ENCODE data around the gene UBTD2.
A peak's percentile ranks its signal among the peaks of the same experiment; 100 is the strongest.

UBTD2 gene

DNA sequence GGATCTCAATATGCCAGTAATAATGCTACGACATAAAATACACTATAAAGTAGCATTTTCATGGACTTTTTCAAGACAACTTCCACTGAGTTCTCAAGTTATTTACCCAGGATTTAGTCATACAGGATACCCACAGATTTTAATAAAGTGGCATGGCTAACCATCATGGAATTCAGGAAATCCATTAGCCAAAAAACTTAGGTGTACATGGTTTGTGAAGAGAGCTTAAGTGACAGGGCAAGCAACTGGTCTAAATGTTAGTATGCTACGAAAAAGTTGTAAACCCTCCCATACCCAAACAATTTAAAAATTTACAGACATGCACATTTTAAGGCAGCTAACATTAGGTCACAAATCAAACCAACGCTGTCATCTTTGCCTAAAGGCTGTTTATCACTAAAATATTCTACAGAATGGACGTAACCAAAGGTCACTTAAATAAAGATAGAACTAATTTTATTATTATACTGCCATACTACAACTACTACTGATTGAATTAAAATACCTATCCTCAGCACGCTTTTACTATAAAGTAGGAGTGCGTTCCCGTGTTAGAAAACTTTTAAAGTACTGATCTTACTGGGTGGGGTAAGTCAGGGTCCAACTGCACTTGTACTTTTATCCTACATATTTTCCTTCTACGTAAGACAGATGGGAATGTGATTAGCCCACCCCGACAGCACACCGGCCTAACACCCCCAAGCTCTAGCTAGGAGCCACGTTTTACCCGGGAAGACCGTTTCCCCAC, 1.1 kb downstream of the UBTD2 start:
- H3K27ac Mint-ChIP-seq = peak overlapping the region; percentile 65
- no peak for ATAC-seq (ENCODE audit: low read depth)
- no peaks in the 10 kb centered on the region for H3K9me3 Mint-ChIP-seq
- H3K36me3 Mint-ChIP-seq = peaks cover 3% of the 10 kb centered on the region
- no peak for DNase-seq (ENCODE audit: low spot score in 2 of 2)
- peaks cover 7% of the 10 kb centered on the region for H3K4me1 Mint-ChIP-seq
- peak overlapping the region; percentile 87 for H3K4me3 Mint-ChIP-seq
- no peaks in the 10 kb centered on the region for H3K27me3 Mint-ChIP-seq

DNA sequence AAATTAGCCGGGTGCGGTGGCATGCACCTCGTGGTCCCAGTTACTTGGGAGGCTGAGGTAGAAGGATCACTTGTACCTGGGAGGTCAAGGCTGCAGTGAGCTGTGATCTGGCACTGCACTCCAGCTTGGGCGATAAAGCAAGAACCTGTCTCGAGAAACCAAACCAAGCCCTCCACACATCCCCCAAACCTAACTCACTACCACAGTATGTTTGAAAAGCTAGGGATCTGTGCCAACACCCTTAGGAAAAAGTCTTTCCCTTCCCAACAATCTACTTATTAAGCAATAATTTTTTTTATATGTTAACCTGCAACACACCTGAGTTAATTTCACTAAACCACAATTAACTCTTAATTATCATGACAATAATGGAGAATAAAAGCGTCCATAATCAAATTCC, 2.2 kb downstream of the UBTD2 start:
- H3K4me1 Mint-ChIP-seq = peaks cover 8% of the 10 kb centered on the region
- H3K27ac Mint-ChIP-seq = peak overlapping the region; percentile 21

DNA sequence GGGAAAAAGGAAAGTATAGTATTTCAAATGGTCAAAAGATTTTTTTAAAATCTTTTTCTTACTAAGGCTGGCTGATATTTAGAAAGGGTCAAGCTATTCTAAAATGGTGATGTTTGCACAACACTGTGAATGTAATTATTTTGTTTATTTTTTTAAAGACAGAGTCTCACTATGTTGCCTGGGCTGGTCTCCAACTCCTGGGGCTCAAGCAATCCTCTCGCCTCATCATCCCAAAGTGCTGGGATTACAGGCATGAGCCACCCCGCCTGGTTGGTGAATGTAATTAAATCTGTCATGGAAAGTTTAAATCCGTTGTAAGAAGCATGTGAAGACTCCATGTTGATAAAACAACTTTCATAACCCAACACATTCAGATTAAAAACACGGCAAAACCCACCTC, 2.6 kb downstream of the UBTD2 start:
- Mint-ChIP-seq H3K27ac (no peak overlapping the region), H3K27me3 (no peaks in the 10 kb centered on the region), H3K9me3 (no peaks in the 10 kb centered on the region), H3K4me1 (peaks cover 11% of the 10 kb centered on the region), H3K36me3 (peaks cover 3% of the 10 kb centered on the region), H3K4me3 (no peak overlapping the region)
- ATAC-seq (ENCODE audit: low read depth) (no peak), DNase-seq (ENCODE audit: low spot score in 2 of 2) (no peak)

More for the DNA sequence above, 2.2 kb downstream of the UBTD2 start:
- no peak overlapping the region for H3K4me3 Mint-ChIP-seq
- DNase-seq (ENCODE audit: low spot score in 2 of 2) (no peak), ATAC-seq (ENCODE audit: low read depth) (no peak)
- peaks cover 3% of the 10 kb centered on the region for H3K36me3 Mint-ChIP-seq
- no peaks in the 10 kb centered on the region for H3K27me3 Mint-ChIP-seq
- H3K9me3 Mint-ChIP-seq = no peaks in the 10 kb centered on the region

DNA sequence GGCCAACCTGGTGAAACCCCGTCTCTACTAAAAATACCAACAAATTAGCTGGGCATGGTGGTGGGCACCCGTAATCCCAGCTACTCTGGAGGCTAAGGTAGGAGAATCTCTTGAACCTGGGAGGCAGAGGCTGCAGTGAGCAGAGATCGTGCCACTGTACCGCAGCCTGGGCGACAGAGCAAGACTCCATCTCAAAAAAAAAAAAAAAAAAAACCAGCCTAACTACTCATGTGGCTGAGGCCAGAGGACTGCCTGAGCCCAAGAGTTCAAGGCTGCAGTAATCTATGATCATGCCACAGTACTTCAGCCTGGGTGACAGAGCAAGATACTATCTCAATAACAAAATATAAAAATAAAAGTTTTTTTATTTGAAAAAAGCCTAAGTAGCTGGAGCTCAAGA, 3.2 kb downstream of the UBTD2 start:
- DNase-seq (ENCODE audit: low spot score in 2 of 2) (no peak), ATAC-seq (ENCODE audit: low read depth) (no peak)
- Mint-ChIP-seq H3K9me3 (no peaks in the 10 kb centered on the region), H3K4me1 (peaks cover 17% of the 10 kb centered on the region), H3K4me3 (no peak overlapping the region), H3K36me3 (peaks cover 3% of the 10 kb centered on the region), H3K27me3 (no peaks in the 10 kb centered on the region), H3K27ac (no peak overlapping the region)

DNA sequence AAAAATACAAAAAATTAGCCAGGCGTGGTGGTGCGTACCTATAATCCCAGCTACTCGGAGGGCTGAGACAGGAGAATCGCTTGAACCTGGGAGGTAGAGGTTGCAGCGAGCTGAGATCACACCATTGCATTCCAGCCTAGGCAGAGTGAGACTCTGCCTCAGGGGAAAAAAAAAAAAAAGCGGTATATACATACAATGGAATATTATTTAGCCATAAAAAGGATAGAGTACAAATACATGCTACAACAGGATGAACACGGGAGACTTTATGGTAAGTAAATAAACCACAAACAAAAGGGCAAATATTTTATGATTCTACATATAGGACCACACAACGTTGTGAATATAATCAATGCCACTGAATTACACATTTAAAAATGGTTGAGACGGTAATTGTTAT, 5.2 kb downstream of the UBTD2 start:
- ATAC-seq (ENCODE audit: low read depth) (no peak), DNase-seq (ENCODE audit: low spot score in 2 of 2) (no peak)
- Mint-ChIP-seq H3K9me3 (no peaks in the 10 kb centered on the region), H3K4me3 (no peak overlapping the region), H3K4me1 (peaks cover 23% of the 10 kb centered on the region), H3K36me3 (peaks cover 3% of the 10 kb centered on the region), H3K27ac (no peak overlapping the region), H3K27me3 (no peaks in the 10 kb centered on the region)

DNA sequence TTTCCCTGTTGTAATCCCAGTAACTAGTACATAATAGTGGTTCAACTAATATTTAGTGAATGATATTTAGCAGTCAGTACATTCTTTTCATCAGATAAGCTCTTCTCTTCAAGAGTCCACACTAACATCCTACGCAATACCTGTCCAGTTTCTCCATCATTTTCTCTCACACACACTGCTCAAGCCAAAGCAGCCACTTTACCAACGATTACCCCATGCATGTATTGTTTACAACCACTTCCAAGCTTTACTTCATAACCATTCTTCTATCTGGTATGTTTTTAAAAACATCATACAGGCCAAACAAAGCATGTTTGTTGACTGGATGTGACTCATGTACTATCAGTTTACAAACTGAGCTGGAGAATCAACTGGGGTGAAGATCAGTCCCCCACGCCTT, 7.3 kb downstream of the UBTD2 start:
- Mint-ChIP-seq H3K4me1 (peaks cover 20% of the 10 kb centered on the region), H3K9me3 (no peaks in the 10 kb centered on the region), H3K27me3 (no peaks in the 10 kb centered on the region), H3K4me3 (no peak overlapping the region), H3K27ac (peak overlapping the region; percentile 36), H3K36me3 (peaks cover 5% of the 10 kb centered on the region)
- ATAC-seq (ENCODE audit: low read depth) = no peak
- no peak for DNase-seq (ENCODE audit: low spot score in 2 of 2)

DNA sequence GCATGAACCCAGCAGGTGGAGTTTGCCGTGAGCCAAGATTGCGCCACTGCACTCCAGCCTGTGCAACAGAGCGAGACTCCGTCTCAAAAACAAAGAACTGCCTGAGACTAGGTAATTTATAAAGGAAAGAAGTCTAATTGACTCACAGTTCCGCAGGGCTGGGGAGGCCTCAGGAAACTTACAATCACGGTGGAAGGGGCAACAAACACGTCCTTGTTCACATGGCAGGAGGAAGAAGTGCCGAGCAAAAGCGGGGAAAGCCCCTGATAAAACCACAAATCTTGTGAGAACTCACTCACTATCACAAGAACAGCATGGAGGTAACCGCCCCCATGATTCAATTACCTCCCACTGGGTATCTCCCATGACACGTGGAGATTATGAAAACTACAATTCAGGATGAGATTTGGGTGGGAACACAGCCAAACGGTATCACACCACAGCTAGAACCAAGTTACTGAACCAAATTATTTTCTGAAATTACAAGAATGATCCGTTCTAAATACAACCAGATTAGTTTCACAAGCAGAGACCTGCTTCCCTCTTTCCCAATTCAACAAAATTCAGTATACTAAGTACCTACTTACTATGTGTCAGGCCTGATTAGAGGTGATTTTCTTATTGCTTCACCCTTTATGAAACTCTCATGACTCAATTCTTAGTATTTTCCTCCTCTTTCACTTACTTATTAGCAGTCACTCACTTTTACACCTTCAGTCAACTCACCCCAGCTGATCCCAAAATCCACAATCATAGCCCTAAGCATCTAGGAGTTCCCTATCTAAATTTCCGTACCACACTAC, 8.4 kb downstream of the UBTD2 start:
- peak overlapping the region; percentile 73 for H3K27ac Mint-ChIP-seq
- H3K27me3 Mint-ChIP-seq = no peaks in the 10 kb centered on the region
- H3K36me3 Mint-ChIP-seq = peaks cover 6% of the 10 kb centered on the region
- H3K4me3 Mint-ChIP-seq = peak overlapping the region; percentile 70
- DNase-seq (ENCODE audit: low spot score in 2 of 2) (peak; percentile 22 to 50), ATAC-seq (ENCODE audit: low read depth) (peak; percentile 93)
- no peaks in the 10 kb centered on the region for H3K9me3 Mint-ChIP-seq
- H3K4me1 Mint-ChIP-seq = peaks cover 20% of the 10 kb centered on the region

DNA sequence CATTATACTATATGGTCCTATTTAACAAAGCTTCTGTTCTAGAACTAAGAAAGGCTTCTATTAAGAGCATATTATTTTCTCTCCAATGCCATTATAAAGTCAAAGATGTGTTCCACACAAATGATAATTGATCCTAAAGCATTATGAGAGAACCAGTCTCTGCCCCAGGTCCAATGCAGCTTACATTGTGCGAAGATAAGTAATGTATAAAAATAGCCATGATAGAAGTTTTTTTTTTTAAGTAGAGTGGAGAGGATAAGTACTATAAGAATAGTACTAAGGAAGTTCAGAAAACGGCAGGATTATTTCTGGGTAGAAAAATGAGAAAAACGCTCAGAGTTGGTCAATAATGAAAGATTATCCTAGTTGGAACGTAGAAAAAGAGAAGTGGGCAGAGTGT, 15.6 kb downstream of the UBTD2 start:
- H3K9me3 Mint-ChIP-seq = no peaks in the 10 kb centered on the region
- H3K36me3 Mint-ChIP-seq = peaks cover 18% of the 10 kb centered on the region

DNA sequence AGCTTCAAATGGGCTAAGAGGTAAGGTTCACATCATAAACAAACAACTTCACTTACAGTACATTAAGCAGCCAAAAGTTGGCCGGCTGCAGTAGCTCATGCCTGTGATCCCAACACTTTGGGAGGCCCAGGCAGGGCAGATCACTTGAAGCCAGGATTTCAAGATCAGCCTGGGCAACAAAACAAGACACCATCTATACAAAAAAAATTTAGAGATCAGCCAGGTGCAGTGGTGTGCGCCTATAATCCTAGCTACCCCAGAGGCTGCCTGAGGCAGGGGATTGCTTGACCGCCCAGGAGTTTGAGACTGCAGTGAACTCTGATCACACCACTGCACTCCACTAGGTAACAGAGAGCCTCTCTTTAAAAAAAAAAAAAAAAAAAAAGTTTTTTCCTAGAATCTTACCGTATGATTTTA, 16.9 kb downstream of the UBTD2 start:
- Mint-ChIP-seq H3K4me1 (peaks cover 2% of the 10 kb centered on the region), H3K9me3 (no peaks in the 10 kb centered on the region), H3K36me3 (peaks cover 17% of the 10 kb centered on the region), H3K27me3 (no peaks in the 10 kb centered on the region), H3K27ac (no peak overlapping the region), H3K4me3 (no peak overlapping the region)
- ATAC-seq (ENCODE audit: low read depth) (no peak), DNase-seq (ENCODE audit: low spot score in 2 of 2) (no peak)

More for the DNA sequence above, 15.6 kb downstream of the UBTD2 start:
- Mint-ChIP-seq H3K27ac (no peak overlapping the region), H3K4me1 (peaks cover 5% of the 10 kb centered on the region), H3K27me3 (no peaks in the 10 kb centered on the region), H3K4me3 (no peak overlapping the region)
- ATAC-seq (ENCODE audit: low read depth) (no peak), DNase-seq (ENCODE audit: low spot score in 2 of 2) (no peak)

DNA sequence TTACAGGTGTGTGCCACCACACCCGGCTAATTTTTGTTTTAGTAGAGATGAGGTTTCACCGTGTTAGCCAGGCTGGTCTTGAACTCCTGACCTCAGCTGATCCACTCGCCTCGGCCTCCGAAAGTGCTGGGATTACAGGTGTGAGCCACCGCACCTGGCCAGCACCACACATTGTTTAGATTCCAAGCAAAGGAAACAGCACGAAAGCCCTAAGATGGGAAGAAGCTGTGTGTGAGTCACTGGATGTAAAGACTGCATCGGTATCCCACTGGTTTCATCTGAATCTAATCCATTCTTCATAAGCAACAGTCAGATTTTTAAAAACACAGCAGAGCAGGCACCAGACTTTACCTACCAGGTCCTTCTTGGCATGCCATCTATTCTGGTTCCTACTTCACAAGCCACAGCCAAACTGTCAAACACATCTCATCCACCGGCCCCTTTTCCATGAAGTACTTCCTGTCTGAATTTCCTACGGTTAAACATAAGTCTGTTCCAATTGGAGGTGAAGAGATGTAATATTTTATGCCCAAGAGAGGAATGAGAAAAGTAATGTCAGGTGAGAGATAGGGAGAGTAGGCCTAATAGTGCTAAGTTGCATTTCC, 17.4 kb downstream of the UBTD2 start:
- no peak overlapping the region for H3K4me3 Mint-ChIP-seq
- H3K4me1 Mint-ChIP-seq = peaks cover 2% of the 10 kb centered on the region
- H3K27ac Mint-ChIP-seq = no peak overlapping the region
- peaks cover 18% of the 10 kb centered on the region for H3K36me3 Mint-ChIP-seq
- no peaks in the 10 kb centered on the region for H3K9me3 Mint-ChIP-seq
- DNase-seq (ENCODE audit: low spot score in 2 of 2) (no peak), ATAC-seq (ENCODE audit: low read depth) (no peak)
- no peaks in the 10 kb centered on the region for H3K27me3 Mint-ChIP-seq

DNA sequence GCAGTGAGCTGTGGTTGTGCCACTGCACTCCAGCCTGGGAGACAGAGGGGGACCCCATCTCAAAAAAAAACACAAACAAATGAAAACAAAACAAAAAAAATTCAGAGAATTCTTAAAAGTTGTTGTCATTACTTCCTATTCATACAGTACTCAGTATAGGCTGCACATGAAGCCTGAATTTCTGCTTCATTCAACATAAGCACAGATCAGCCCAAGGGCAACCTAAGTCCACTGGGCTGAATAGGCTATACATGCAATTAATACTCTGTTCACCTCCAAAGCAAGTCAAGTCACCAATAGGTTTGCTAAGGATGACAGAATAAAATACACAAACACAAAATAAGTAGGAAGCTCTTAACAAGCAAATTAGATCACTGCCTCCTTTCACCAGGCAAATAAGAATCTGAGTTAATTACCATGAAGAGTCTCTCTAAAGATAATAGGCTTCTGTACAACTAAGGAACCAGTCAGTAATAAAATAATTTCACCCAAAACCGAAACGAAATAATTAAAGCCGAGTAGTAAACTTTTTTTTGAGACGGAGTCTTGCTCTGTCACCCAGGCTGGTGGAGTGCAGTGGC, 18.7 kb downstream of the UBTD2 start:
- H3K4me1 Mint-ChIP-seq = peaks cover 2% of the 10 kb centered on the region
- H3K9me3 Mint-ChIP-seq = no peaks in the 10 kb centered on the region
- no peak for DNase-seq (ENCODE audit: low spot score in 2 of 2)
- H3K27me3 Mint-ChIP-seq = no peaks in the 10 kb centered on the region
- peaks cover 16% of the 10 kb centered on the region for H3K36me3 Mint-ChIP-seq
- no peak overlapping the region for H3K4me3 Mint-ChIP-seq
- no peak for ATAC-seq (ENCODE audit: low read depth)
- H3K27ac Mint-ChIP-seq = no peak overlapping the region

DNA sequence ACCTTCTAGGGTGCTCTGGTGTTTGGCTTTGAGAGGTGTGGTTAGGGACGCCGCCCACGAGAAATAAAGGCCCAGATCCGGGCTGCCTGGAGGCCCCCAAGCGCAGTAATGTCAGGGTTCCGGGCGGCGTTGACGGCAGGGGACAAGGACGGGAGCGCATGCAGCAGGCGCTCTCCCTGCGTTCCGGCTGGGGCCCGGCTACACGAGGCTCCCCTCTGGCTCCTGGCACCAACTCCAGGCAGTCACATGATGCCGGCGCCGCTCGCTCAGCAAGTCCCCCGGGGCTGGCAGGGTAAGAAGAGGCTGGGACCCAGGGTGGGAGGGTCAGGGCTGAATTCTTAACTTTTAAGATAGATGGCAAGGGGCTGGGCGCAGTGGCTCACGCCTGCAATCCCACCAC, 28.1 kb downstream of the UBTD2 start:
- Mint-ChIP-seq H3K9me3 (peaks cover 7% of the 10 kb centered on the region), H3K4me3 (no peak overlapping the region), H3K36me3 (peaks cover 18% of the 10 kb centered on the region), H3K27ac (no peak overlapping the region), H3K4me1 (no peaks in the 10 kb centered on the region), H3K27me3 (no peaks in the 10 kb centered on the region)
- no peak for ATAC-seq (ENCODE audit: low read depth)
- DNase-seq (ENCODE audit: low spot score in 2 of 2) = no peak

DNA sequence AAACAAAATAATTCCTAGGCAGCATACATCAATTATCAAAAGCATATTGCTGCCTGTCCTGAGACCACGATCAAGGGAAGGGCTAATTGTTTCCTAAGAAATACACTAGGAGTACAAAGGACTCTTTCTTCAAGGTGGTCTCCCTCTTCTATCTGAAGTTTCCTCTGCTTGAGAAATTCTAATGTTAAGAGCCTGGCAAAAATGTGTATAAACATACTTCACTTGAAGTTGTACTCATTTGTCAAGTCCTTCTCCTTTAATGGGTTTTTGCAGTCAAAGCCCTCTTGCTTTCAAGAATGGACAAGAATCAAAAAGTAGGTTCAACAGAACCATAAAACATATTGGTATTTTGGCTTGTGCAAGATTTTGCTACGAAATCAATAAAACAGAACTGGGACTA, 31.1 kb downstream of the UBTD2 start:
- Mint-ChIP-seq H3K4me1 (no peaks in the 10 kb centered on the region), H3K27ac (no peak overlapping the region), H3K27me3 (no peaks in the 10 kb centered on the region), H3K4me3 (no peak overlapping the region), H3K9me3 (peaks cover 4% of the 10 kb centered on the region), H3K36me3 (peaks cover 15% of the 10 kb centered on the region)
- DNase-seq (ENCODE audit: low spot score in 2 of 2) (no peak), ATAC-seq (ENCODE audit: low read depth) (no peak)

DNA sequence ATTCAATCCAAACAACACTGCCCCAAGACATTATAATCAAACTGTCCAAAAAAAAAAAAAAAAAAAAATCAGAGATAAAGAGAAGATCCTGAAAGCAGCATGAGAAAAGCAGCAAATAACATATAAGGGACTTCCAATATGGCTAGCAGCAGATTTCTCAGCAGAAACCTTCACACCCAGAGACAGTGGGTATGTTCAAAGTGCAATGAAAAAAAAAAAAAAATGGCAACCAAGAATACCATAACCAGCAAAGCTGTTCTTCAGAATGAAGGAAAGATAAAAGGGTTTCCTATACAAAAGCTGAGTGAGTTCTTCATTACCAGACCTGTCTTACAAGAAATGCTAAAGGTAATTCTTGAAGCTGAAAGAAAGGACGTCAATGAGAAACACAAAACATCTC, 32.1 kb downstream of the UBTD2 start:
- H3K4me3 Mint-ChIP-seq = no peak overlapping the region
- DNase-seq (ENCODE audit: low spot score in 2 of 2) (no peak), ATAC-seq (ENCODE audit: low read depth) (no peak)
- H3K9me3 Mint-ChIP-seq = peaks cover 4% of the 10 kb centered on the region
- no peak overlapping the region for H3K27ac Mint-ChIP-seq
- H3K27me3 Mint-ChIP-seq = no peaks in the 10 kb centered on the region
- peaks cover 15% of the 10 kb centered on the region for H3K36me3 Mint-ChIP-seq
- H3K4me1 Mint-ChIP-seq = peaks cover 5% of the 10 kb centered on the region

Data from memory B cell (primary cell).